Heart left ventricle (tissue), 13 donors: ENCODE data around the gene NPAS1.

ENCODE experiments used
- POLR2A ChIP-seq, 2 donors: fragments of 450-650 bp; IDR thresholded peaks; one replicate each; pipeline ENCODE4 v1.6.1; 2017; ENCODE audit warnings: antibody characterized with exemption in 2 of 2, mild to moderate bottlenecking in 2 of 2, moderate library complexity in 2 of 2
- TF ChIP-seq, protein P1 (sequence below), 12 donors: fragments of 200-600 bp; sonication (generic) in 4 of 12; IDR thresholded peaks; one replicate each; pipeline versions ENCODE4 v1.5.0 to v1.8.0; 2018 to 2022; ENCODE audit warnings: antibody characterized with exemption in 12 of 12, mild to moderate bottlenecking in 5 of 12
- donor health status: ischemic (EF 13 %, LVEDD 7.1; RV severe dilation, severe dysfunction).
- donor health status: DM: no; HTN: yes; CAD: no.
- donor health status: DM: no; HTN: no; CAD: no.
- donor health status: ischemic (EF 25% LVEDD 6.9; RV normal size, moderate dysfunction).
- donor health status: ischemic (EF 25% LVEDD 5.7; RV mildly dilated, moderate dysfunction).
- donor health status: ischemic (EF 35%, LVEDD 5.7; RV mildly dilated, moderate dysfunction).
- donor health status: nonischemic (EF 11% LVEDD 7.7; RV severe dilation, severe dysfunction).
- donor health status: DM: yes; HTN: yes; CAD: no.
- donor health status: PGD.
- donor health status: ischemic (EF 29% LVEDD 5.4; RV normal size, mild dysfunction).
- donor health status: nonischemic (EF 23%, LVEDD 6.1; RV moderate dilation, normal function).

DNA sequence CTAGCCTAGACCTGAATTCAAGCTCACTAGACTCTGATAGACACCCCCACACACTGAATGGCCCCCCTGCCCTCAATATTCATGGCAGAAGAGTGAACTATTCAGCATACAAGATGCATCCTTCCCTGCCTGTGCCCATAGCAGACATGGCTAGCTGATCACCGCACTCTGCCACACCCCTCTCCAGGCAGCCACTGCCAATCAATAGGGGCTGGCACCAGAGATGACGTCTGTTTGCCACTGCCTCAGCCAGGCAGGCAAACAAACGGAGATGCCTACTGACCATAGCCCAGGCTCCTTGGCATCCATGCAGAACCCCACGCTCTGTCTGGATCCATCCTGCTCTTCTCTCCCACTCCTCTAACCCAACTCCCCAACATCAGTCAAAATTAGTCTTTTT lies 13.8 kb upstream of the NPAS1 start:
- no peak for TF ChIP-seq POLR2A (IDR thresholded peaks at IDR 0.05)
- TF ChIP-seq, protein P1, sequence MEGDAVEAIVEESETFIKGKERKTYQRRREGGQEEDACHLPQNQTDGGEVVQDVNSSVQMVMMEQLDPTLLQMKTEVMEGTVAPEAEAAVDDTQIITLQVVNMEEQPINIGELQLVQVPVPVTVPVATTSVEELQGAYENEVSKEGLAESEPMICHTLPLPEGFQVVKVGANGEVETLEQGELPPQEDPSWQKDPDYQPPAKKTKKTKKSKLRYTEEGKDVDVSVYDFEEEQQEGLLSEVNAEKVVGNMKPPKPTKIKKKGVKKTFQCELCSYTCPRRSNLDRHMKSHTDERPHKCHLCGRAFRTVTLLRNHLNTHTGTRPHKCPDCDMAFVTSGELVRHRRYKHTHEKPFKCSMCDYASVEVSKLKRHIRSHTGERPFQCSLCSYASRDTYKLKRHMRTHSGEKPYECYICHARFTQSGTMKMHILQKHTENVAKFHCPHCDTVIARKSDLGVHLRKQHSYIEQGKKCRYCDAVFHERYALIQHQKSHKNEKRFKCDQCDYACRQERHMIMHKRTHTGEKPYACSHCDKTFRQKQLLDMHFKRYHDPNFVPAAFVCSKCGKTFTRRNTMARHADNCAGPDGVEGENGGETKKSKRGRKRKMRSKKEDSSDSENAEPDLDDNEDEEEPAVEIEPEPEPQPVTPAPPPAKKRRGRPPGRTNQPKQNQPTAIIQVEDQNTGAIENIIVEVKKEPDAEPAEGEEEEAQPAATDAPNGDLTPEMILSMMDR (IDR thresholded peaks at IDR 0.05), result no peak
